Naive thymus-derived CD4-positive, alpha-beta T cell (primary cell): Measurements from ENCODE around the gene CLPTM1. TPM values are rescaled to one million over a fixed set of nuclear protein-coding genes. Genes with fewer than 3 reads are reported as not detected.
"Not testable (repeated sequence)": the region's sequence is repeated elsewhere in the genome, so short reads cannot be mapped to it uniquely, and the experiment has no call there.

Experiments used
- ATAC-seq: fragments of 150-1000 bp; cut with Tn5 transposase; 2 replicates; pipeline ENCODE4 v1.10.0; 2021; ENCODE audit warnings: mild to moderate bottlenecking, moderate library complexity
- CTCF ChIA-PET: fragments of 350-600 bp; sonication (Branson Sonifier 250); formaldehyde crosslinking; loops from one replicate; lab custom pipeline; 2021; ENCODE audit warnings: antibody characterized with exemption; lab: Charles Lee
- POLR2A ChIA-PET: fragments of 350-600 bp; sonication (Branson Sonifier 250); formaldehyde crosslinking; loops from one replicate; lab custom pipeline; 2021; ENCODE audit warnings: antibody characterized with exemption, inconsistent platforms; lab: Charles Lee
- DNase-seq, 9 donors: peaks; one replicate each; pipeline versions ENCODE4 v3.0.0 to v3.0.0-alpha.2; 2020 to 2022; ENCODE audit warnings: mixed read lengths in 1 of 9
- H3K27ac ChIP-seq: one replicate; pipeline ENCODE4 v1.7.0; 2013; ENCODE audit warnings: mild to moderate bottlenecking, low read depth, low read length, moderate library complexity
- H3K27me3 ChIP-seq, 2 donors: one replicate each; pipeline ENCODE4 v1.7.0; 2013; ENCODE audit warnings: low read length in 2 of 2, mild to moderate bottlenecking in 2 of 2, moderate library complexity in 2 of 2; ENCODE audit not compliant: control insufficient read depth in 2 of 2, insufficient read depth in 2 of 2
- H3K36me3 ChIP-seq, 3 experiments: 1 replicate in 2 of 3; 2 replicates in 1 of 3; pipeline ENCODE4 v1.7.0; 2013; ENCODE audit warnings: low read length in 3 of 3, mild to moderate bottlenecking in 3 of 3, moderate library complexity in 1 of 3; ENCODE audit not compliant: insufficient read depth in 3 of 3, control insufficient read depth in 2 of 3
- H3K4me1 ChIP-seq, 2 donors: one replicate each; pipeline ENCODE4 v1.7.0; 2013; ENCODE audit warnings: low read length in 2 of 2, mild to moderate bottlenecking in 2 of 2, moderate library complexity in 1 of 2; ENCODE audit not compliant: control insufficient read depth in 2 of 2, insufficient read depth in 2 of 2
- H3K4me3 ChIP-seq: 2 replicates; pipeline ENCODE4 v1.7.0; 2013; ENCODE audit warnings: mild to moderate bottlenecking, low read length
- H3K9me3 ChIP-seq, 3 experiments: 1 replicate in 2 of 3; 2 replicates in 1 of 3; pipeline ENCODE4 v1.7.0; 2013; ENCODE audit warnings: low read length in 3 of 3; ENCODE audit not compliant: control insufficient read depth in 2 of 3
- H3K27ac Mint-ChIP-seq, 9 donors: one replicate each; pipeline ENCODE4 v1.8.0; 2020 to 2022; ENCODE audit warnings: mixed read lengths in 9 of 9, mild to moderate bottlenecking in 8 of 9, moderate library complexity in 5 of 9, inconsistent platforms in 2 of 9
- H3K27me3 Mint-ChIP-seq, 5 donors: one replicate each; pipeline ENCODE4 v1.8.0; 2021 to 2022; ENCODE audit warnings: mixed read lengths in 5 of 5, mild to moderate bottlenecking in 1 of 5
- H3K36me3 Mint-ChIP-seq, 5 donors: one replicate each; pipeline ENCODE4 v1.8.0; 2020 to 2022; ENCODE audit warnings: mixed read lengths in 5 of 5, mild to moderate bottlenecking in 3 of 5, inconsistent platforms in 1 of 5
- H3K4me1 Mint-ChIP-seq, 7 donors: one replicate each; pipeline ENCODE4 v1.8.0; 2020 to 2022; ENCODE audit warnings: mixed read lengths in 7 of 7, mild to moderate bottlenecking in 3 of 7, inconsistent platforms in 1 of 7
- H3K4me3 Mint-ChIP-seq, 10 donors: one replicate each; pipeline ENCODE4 v1.8.0; 2020 to 2022; ENCODE audit warnings: mild to moderate bottlenecking in 10 of 10, mixed read lengths in 10 of 10, moderate library complexity in 6 of 10, inconsistent platforms in 2 of 10
- H3K9me3 Mint-ChIP-seq, 11 donors: one replicate each; pipeline ENCODE4 v1.8.0; 2020 to 2022; ENCODE audit warnings: mixed read lengths in 11 of 11, mild to moderate bottlenecking in 4 of 11, inconsistent platforms in 1 of 11, moderate library complexity in 1 of 11
- intact Hi-C, 2 donors: fragments of 100-400 bp; cut with micrococcal nuclease; formaldehyde crosslinking; loops; one replicate each; pipeline ENCODE4 v1.15.1; 2023
- polyA plus RNA-seq, 2 donors: library from polyadenylated mRNA; unstranded; fragments of 300-500 nt; fragmentation: Illumina TruSeq; gene quantifications; one replicate each; pipeline ENCODE4 v1.2.3, GENCODE V29; 2021
- total RNA-seq, 6 experiments: library from RNA in 5 of 6; stranded (reverse) in 5 of 6; gene quantifications; 1 replicate in 5 of 6; 2 replicates in 1 of 6; pipeline ENCODE4 v1.2.3 and lab custom pipeline; 2021 to 2026

Gene CLPTM1
- total and polyA plus RNA-seq, 7 experiments from 2014 or later: 11.7 to 83.3 (median 71.4) TPM

DNA sequence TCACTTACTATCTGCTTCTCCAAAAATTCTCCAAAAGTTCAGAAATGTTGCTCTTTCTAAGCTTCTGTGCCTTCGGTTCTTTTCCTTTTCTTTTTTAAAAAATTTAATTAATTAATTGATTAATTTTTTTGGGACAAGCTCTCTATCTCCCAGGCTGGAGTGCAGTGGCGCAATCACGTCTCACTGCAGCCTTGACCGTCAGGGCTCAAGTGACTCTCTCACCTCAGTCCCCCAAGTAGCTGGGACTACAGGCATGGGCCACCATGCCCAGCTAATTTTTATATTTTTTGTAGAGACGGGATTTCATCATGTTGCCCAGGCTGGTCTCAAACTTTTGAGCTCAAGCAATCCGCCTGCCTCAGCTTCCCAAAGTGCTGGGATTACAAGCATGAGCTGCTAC, 16.3 kb downstream of the CLPTM1 start:
- H3K36me3 ChIP-seq: peaks cover 17 to 62% (median 22%) of the 10 kb centered on the region in 3 experiments
- H3K4me1 ChIP-seq, H3K27me3 Mint-ChIP-seq, H3K27ac Mint-ChIP-seq, H3K27me3 ChIP-seq, H3K9me3 ChIP-seq, H3K9me3 Mint-ChIP-seq, DNase-seq, H3K4me3 Mint-ChIP-seq, H3K27ac ChIP-seq, H3K4me3 ChIP-seq, ATAC-seq, CTCF ChIA-PET, H3K4me1 Mint-ChIP-seq, intact Hi-C loops: not testable (repeated sequence)
- POLR2A ChIA-PET: interaction anchor here (0.5 kb wide), 1 partner anchor 17 kb away, joined by 5 read pairs; no protein-coding TSS in a partner anchor
- peaks cover 0 to 31% (median 11%) of the 10 kb centered on the region in 5 donors for H3K36me3 Mint-ChIP-seq

DNA sequence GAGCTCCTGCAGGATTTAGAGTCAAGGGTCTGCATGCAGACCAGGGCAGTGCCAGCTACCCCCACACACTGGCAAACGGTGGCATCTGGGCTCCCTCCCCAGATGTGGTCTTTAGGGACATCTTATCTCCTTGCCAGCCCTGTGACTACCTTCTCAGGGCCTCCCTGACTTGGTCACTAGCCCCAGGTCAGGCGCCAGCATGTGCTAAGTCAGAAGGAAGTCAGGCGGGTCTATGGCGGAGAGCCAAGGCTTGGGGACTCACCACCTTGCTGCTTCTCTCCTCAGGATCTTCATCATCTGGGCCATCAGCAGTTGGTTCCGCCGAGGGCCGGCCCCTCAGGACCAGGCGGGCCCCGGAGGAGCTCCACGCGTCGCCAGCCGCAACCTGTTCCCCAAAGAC, 17.6 kb downstream of the CLPTM1 start:
- Histone ChIP-seq H3K4me3 (no peak overlapping the region), H3K4me1 (no peaks in the 10 kb centered on the region), H3K27me3 (no peaks in the 10 kb centered on the region), H3K27ac (no peak overlapping the region), H3K36me3 (peaks cover 26 to 70% (median 30%) of the 10 kb centered on the region in 3 experiments), H3K9me3 (no peaks in the 10 kb centered on the region)
- Mint-ChIP-seq H3K36me3 (peaks cover 0 to 38% (median 7%) of the 10 kb centered on the region in 5 donors), H3K27me3 (no peaks in the 10 kb centered on the region), H3K9me3 (no peaks in the 10 kb centered on the region), H3K4me3 (no peak overlapping the region), H3K27ac (no peak overlapping the region), H3K4me1 (peaks cover 0 to 5% (median 0%) of the 10 kb centered on the region in 7 donors)
- ChIA-PET POLR2A (no interaction called here), CTCF (no interaction called here)
- no peak for DNase-seq
- ATAC-seq: no peak
- intact Hi-C loops: no loop called here

DNA sequence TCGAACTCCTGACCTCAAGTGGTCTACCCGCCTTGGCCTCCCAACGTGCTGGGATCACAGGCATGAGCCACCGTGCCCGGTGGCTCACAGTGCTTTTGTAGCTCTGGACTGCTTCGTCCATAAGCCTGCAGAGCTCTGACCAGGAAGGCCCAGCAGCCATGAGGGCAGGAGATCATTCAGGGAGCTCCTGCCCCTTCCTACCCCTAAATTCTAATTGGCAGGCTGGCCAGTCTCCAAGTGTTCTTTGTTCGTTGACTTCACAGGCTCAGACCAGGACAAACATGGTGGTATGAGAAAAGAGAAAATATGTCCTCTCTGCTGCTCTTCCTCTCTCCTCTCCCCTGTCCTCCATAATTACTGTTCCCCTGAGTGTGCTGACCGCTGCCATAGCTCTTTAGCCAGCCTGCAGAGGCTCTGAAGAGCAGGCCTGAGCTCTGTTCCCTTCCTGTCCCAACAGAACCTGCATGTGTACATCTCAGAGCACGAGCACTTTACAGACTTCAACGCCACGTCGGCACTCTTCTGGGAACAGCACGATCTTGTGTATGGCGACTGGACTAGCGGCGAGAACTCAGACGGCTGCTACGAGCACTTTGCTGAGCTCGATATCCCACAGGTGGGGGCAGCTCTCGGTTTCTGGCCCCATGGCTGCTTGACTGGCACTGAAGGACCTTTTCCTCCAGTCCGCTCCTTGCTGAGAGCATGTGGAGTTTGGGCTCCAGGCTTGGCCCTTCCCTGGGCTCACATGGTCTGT, 19.0 kb downstream of the CLPTM1 start:
- Mint-ChIP-seq H3K36me3 (peaks cover 0 to 38% (median 10%) of the 10 kb centered on the region in 5 donors), H3K27me3 (no peaks in the 10 kb centered on the region), H3K9me3 (no peaks in the 10 kb centered on the region), H3K4me1 (peaks cover 0 to 5% (median 0%) of the 10 kb centered on the region in 7 donors), H3K27ac (no peak overlapping the region), H3K4me3 (no peak overlapping the region)
- Histone ChIP-seq H3K36me3 (peaks cover 26 to 73% (median 35%) of the 10 kb centered on the region in 3 experiments), H3K4me1 (no peaks in the 10 kb centered on the region), H3K27ac (no peak overlapping the region), H3K4me3 (no peak overlapping the region), H3K9me3 (no peaks in the 10 kb centered on the region), H3K27me3 (no peaks in the 10 kb centered on the region)
- ChIA-PET POLR2A (no interaction called here), CTCF (no interaction called here)
- DNase-seq (no peak), ATAC-seq (no peak)
- intact Hi-C loops: no loop called here

DNA sequence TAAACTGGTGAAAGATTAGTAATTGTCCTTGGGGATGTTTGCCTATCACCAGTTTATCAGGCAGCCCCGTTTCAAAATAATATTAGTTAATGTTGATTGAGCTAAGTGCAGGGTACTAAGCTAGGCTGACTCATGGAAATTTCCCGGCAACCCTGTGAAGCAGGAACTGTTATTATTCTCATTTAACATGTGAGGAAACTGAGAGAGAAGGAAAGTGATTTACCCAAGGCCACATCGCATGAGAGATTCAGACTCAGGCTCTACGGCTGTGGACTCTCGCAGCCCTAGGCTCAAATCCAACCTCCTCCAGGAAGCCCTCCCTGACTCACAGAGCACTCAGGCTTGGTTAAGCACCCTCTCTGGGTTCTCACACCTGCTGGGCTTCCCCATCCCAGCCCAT, 19.7 kb downstream of the CLPTM1 start:
- Histone ChIP-seq H3K27me3 (no peaks in the 10 kb centered on the region), H3K36me3 (peaks cover 26 to 78% (median 40%) of the 10 kb centered on the region in 3 experiments), H3K4me3 (no peak overlapping the region), H3K27ac (no peak overlapping the region), H3K4me1 (no peaks in the 10 kb centered on the region), H3K9me3 (no peaks in the 10 kb centered on the region)
- ATAC-seq (no peak), DNase-seq (no peak)
- Mint-ChIP-seq H3K4me1 (peaks cover 0 to 5% (median 0%) of the 10 kb centered on the region in 7 donors), H3K4me3 (no peak overlapping the region), H3K36me3 (peaks cover 0 to 40% (median 10%) of the 10 kb centered on the region in 5 donors), H3K27me3 (no peaks in the 10 kb centered on the region), H3K9me3 (no peaks in the 10 kb centered on the region), H3K27ac (no peak overlapping the region)
- intact Hi-C loops: no loop called here
- ChIA-PET POLR2A (interaction anchor here (0.6 kb wide), 1 partner anchor 230 kb away, joined by 4 read pairs; no protein-coding TSS in a partner anchor), CTCF (no interaction called here)

DNA sequence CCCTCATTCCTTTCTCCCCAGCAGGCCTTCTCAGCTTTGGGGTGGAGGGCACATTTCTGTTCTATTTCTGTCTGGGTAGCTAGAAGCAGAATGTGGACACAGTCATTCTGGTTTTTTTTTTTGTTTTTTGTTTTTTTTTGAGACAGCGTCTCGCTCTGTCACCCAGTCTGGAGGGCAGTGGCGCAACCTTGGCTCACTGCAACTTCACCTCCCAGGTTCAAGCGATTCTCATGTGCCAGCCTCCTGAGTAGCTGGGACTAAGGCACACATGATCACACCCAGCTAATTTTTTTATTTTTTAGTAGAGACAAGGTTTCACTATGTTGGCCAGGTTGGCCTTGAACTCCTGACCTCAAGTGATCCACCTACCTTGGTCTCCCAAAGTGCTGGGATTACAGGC, 20.3 kb downstream of the CLPTM1 start:
- Histone ChIP-seq H3K36me3 (peaks cover 26 to 77% (median 37%) of the 10 kb centered on the region in 3 experiments), H3K27ac (no peak overlapping the region), H3K4me1 (no peaks in the 10 kb centered on the region), H3K4me3 (no peak overlapping the region), H3K9me3 (no peaks in the 10 kb centered on the region), H3K27me3 (no peaks in the 10 kb centered on the region)
- Mint-ChIP-seq H3K4me3 (no peak overlapping the region), H3K36me3 (peaks cover 0 to 41% (median 10%) of the 10 kb centered on the region in 5 donors), H3K27me3 (no peaks in the 10 kb centered on the region), H3K27ac (no peak overlapping the region), H3K9me3 (no peaks in the 10 kb centered on the region), H3K4me1 (peaks cover 0 to 4% (median 0%) of the 10 kb centered on the region in 7 donors)
- ATAC-seq (no peak), DNase-seq (no peak)
- POLR2A ChIA-PET: interaction anchor here (0.6 to 1.3 kb wide), 2 partner anchors 18 to 229 kb away, joined by 3 to 4 read pairs; no protein-coding TSS in a partner anchor
- intact Hi-C loops: no loop called here
- CTCF ChIA-PET: interaction anchor here (0.7 kb wide), 1 partner anchor 1344 kb away, joined by 3 read pairs; no protein-coding TSS in a partner anchor

DNA sequence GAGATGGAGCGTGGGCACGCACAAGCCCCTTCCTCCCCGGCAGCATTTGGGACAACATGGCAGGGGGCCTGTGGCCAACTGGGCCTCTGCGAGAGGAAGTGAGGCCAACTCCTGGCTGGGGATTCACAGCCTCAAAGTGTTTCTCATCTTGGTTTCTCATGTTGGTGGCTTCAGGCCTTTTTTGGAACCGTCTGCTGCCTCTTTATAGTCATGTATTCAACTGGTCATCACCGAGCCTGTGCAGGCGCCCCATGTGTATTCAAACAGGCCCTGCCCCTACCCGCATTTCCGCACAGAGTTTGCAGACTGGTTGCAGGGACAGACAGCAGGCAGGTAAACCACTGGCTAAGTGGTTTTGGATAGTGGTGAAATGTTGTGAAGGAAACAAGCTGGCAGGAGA, 28.8 kb downstream of the CLPTM1 start:
- ATAC-seq (peak; percentile 18), DNase-seq (no peak)
- Mint-ChIP-seq H3K4me1 (no peaks in the 10 kb centered on the region), H3K9me3 (no peaks in the 10 kb centered on the region), H3K27me3 (no peaks in the 10 kb centered on the region), H3K27ac (peak overlapping the region in 1 of 9 donors; percentile 32), H3K36me3 (peaks cover 0 to 20% (median 0%) of the 10 kb centered on the region in 5 donors), H3K4me3 (no peak overlapping the region)
- Histone ChIP-seq H3K36me3 (peaks cover 0 to 89% (median 7%) of the 10 kb centered on the region in 3 experiments), H3K9me3 (no peaks in the 10 kb centered on the region), H3K4me3 (no peak overlapping the region), H3K4me1 (no peaks in the 10 kb centered on the region), H3K27me3 (no peaks in the 10 kb centered on the region), H3K27ac (no peak overlapping the region)
- CTCF ChIA-PET: no interaction called here
- POLR2A ChIA-PET: no interaction called here
- intact Hi-C loops: no loop called here
